Chondrocyte (in vitro differentiated cells): ENCODE data around the gene LIMA1. TPM values are rescaled to one million over a fixed set of nuclear protein-coding genes. Genes with fewer than 3 reads are reported as not detected.

Experiments used
- DNase-seq: peaks from one replicate; pipeline ENCODE4 v3.0.0; 2021; ENCODE audit warnings: mixed read lengths, low spot score
- H3K27ac Mint-ChIP-seq: one replicate; pipeline ENCODE4 v1.8.0; 2021; ENCODE audit warnings: mild to moderate bottlenecking, moderate library complexity, mixed read lengths; ENCODE audit not compliant: unreplicated experiment
- H3K27me3 Mint-ChIP-seq: 2 replicates; pipeline ENCODE4 v1.8.0; 2021; ENCODE audit warnings: low read depth, mixed read lengths
- H3K36me3 Mint-ChIP-seq: 2 replicates; pipeline ENCODE4 v1.8.0; 2021; ENCODE audit warnings: low read depth, mixed read lengths
- H3K4me1 Mint-ChIP-seq: 2 replicates; pipeline ENCODE4 v1.8.0; 2021; ENCODE audit warnings: low read depth, mild to moderate bottlenecking, mixed read lengths
- H3K4me3 Mint-ChIP-seq: one replicate; pipeline ENCODE4 v1.8.0; 2021; ENCODE audit warnings: mild to moderate bottlenecking, moderate library complexity, mixed read lengths; ENCODE audit not compliant: unreplicated experiment
- H3K9me3 Mint-ChIP-seq: 2 replicates; pipeline ENCODE4 v1.8.0; 2021; ENCODE audit warnings: low read depth, mixed read lengths
- total RNA-seq: library from RNA; stranded (reverse); gene quantifications from 3 replicates; pipeline ENCODE4 v1.2.1, GENCODE V29; 2021
- TF ChIP-seq, protein P1 (sequence below): fragments of 200-600 bp; sonication (generic); IDR thresholded peaks from 2 replicates; pipeline ENCODE4 v1.5.0; 2021; ENCODE audit warnings: antibody characterized with exemption, mild to moderate bottlenecking, moderate library complexity

LIMA1 gene
- total RNA-seq, 1 donor from 2014 or later: 120 TPM

DNA sequence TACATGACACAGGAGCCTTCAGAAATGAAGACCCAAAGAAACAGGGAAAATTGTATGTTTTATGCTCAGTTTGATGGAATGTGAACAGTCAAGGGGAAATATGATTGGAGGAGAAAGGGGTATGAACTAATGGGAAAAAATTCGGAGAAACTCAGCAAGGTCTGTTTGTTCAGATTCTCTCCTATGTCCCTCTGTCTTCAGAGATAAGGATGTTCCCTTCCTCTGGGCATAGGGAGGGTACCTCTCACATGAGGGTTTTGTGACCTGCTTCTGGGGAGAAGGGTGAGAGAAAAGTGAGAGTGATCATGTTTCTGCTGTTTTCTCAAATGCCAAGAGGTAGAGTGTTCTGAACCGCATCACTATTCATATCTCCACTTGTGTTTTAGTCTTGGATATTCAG lies 26.6 kb upstream of the LIMA1 start:
- no peak overlapping the region for H3K27ac Mint-ChIP-seq
- no peak overlapping the region for H3K4me3 Mint-ChIP-seq
- no peaks in the 10 kb centered on the region for H3K9me3 Mint-ChIP-seq
- no peaks in the 10 kb centered on the region for H3K36me3 Mint-ChIP-seq
- TF ChIP-seq, protein P1, sequence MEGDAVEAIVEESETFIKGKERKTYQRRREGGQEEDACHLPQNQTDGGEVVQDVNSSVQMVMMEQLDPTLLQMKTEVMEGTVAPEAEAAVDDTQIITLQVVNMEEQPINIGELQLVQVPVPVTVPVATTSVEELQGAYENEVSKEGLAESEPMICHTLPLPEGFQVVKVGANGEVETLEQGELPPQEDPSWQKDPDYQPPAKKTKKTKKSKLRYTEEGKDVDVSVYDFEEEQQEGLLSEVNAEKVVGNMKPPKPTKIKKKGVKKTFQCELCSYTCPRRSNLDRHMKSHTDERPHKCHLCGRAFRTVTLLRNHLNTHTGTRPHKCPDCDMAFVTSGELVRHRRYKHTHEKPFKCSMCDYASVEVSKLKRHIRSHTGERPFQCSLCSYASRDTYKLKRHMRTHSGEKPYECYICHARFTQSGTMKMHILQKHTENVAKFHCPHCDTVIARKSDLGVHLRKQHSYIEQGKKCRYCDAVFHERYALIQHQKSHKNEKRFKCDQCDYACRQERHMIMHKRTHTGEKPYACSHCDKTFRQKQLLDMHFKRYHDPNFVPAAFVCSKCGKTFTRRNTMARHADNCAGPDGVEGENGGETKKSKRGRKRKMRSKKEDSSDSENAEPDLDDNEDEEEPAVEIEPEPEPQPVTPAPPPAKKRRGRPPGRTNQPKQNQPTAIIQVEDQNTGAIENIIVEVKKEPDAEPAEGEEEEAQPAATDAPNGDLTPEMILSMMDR: no peak
- DNase-seq: no peak
- H3K27me3 Mint-ChIP-seq: no peaks in the 10 kb centered on the region
- peaks cover 5% of the 10 kb centered on the region for H3K4me1 Mint-ChIP-seq

DNA sequence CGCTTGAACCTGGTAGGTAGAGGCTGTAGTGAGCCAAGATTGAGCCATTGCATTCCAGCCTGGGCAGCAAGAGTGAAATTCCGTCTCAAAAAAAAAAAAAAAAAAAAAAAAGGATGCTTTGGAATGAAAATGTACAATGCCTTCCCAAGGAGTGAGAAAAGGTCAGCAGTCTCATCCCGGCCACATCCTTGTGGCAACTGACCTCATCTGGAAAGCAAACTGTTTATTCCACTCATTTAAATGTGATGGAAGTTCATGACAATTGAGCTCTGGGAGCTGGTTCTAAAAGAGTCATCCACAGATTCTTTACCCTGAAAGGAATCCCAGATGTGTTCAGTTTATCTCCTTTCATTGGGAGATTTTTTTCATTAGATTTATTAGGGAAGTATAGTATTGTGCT lies 19.4 kb upstream of the LIMA1 start:
- Mint-ChIP-seq H3K27me3 (no peaks in the 10 kb centered on the region), H3K27ac (no peak overlapping the region), H3K9me3 (no peaks in the 10 kb centered on the region), H3K4me3 (no peak overlapping the region), H3K36me3 (no peaks in the 10 kb centered on the region), H3K4me1 (peaks cover 5% of the 10 kb centered on the region)
- DNase-seq: no peak
- TF ChIP-seq, protein P1: no peak

DNA sequence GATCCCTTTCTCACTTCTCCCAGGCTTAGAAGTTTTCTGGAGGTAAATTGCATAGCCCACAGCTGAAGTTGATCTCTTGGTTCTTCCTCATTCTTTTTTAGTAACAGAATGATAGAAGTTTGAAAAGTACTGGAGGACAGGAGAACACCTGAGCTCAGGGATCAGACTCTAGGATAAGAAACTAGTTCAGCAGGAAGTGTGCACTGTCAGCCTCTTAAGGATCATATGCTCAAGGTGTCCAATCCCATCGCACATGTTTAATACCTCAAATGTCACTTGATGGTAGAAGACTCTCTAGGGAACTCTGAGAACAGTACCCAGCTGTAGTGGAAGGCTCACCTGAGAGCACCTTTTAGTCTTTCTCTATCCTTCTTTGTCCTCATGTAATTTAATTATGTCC lies 14.7 kb upstream of the LIMA1 start:
- TF ChIP-seq, protein P1: no peak
- H3K27me3 Mint-ChIP-seq: no peaks in the 10 kb centered on the region
- no peak for DNase-seq
- no peak overlapping the region for H3K4me3 Mint-ChIP-seq
- H3K9me3 Mint-ChIP-seq: no peaks in the 10 kb centered on the region
- no peaks in the 10 kb centered on the region for H3K4me1 Mint-ChIP-seq
- H3K27ac Mint-ChIP-seq: no peak overlapping the region
- H3K36me3 Mint-ChIP-seq: no peaks in the 10 kb centered on the region

DNA sequence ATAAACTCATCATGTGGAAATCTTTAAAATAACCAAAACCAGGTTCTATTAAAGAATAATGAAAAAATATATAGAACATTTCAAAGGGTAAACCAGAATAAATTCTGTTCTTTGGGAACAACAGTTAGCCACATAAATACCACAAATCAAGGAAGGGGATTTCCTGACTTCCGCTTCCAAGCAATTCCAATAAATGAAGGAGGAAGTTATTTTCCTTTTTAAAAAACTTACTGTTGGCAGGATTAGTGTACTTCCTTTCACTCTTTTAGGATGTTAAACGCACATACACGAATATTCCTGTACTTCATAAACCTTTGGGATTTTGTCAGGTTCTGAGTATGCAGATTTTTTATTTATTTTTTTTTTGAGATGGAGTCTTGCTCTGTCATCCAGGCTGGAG lies 13.7 kb upstream of the LIMA1 start:
- no peak for DNase-seq
- TF ChIP-seq, protein P1: no peak
- H3K4me3 Mint-ChIP-seq: no peak overlapping the region
- no peak overlapping the region for H3K27ac Mint-ChIP-seq
- H3K4me1 Mint-ChIP-seq: no peaks in the 10 kb centered on the region
- no peaks in the 10 kb centered on the region for H3K27me3 Mint-ChIP-seq
- H3K9me3 Mint-ChIP-seq: no peaks in the 10 kb centered on the region
- H3K36me3 Mint-ChIP-seq: no peaks in the 10 kb centered on the region

- Mint-ChIP-seq H3K27ac (no peak overlapping the region), H3K4me3 (no peak overlapping the region), H3K9me3 (peaks cover 4% of the 10 kb centered on the region), H3K4me1 (no peaks in the 10 kb centered on the region), H3K27me3 (no peaks in the 10 kb centered on the region), H3K36me3 (peaks cover 2% of the 10 kb centered on the region)
- no peak for DNase-seq
- TF ChIP-seq, protein P1: no peak
These were observed 13.2 kb upstream of the LIMA1 start for GRCh38 chr12:50296554-50296953.
